ENCODE data around the gene KIF25.

GRCh38 chr6:168017629-168018028 lies 20.2 kb downstream of the KIF25 start:
- TF ChIP-seq POLR2AphosphoS5 (IDR thresholded peaks at IDR 0.05) (no peak), TAF1 (IDR thresholded peaks at IDR 0.05; ENCODE audit: low read depth) (no peak), EP300 (conservative IDR thresholded peaks at IDR 0.05; ENCODE audit: poor library complexity, severe bottlenecking) (no peak), CTCF (IDR thresholded peaks at IDR 0.05; ENCODE audit: poor library complexity, severe bottlenecking) (no peak), REST (IDR thresholded peaks at IDR 0.05; ENCODE audit: borderline replicate concordance) (no peak), EZH2 (IDR thresholded peaks at IDR 0.05; ENCODE audit: borderline replicate concordance, insufficient read depth, low read length, poor library complexity, severe bottlenecking) (no peak)
